HG02763 (cell line): ENCODE data around the gene PARN.
"Not testable (repeated sequence)": the region's sequence is repeated elsewhere in the genome, so short reads cannot be mapped to it uniquely, and the experiment has no call there.

Experiments used
- ATAC-seq: cut with Tn5 transposase; IDR thresholded peaks from one replicate; pipeline ENCODE4 v1.9.1; 2021; ENCODE audit warnings: mild to moderate bottlenecking, moderate library complexity; ENCODE audit not compliant: unreplicated experiment

PARN gene

GRCh38 chr16:14576069-14576468 is 54.0 kb downstream of the PARN start:
- no peak for ATAC-seq

GRCh38 chr16:14574698-14575415 is 55.2 kb downstream of the PARN start:
- ATAC-seq, result not testable (repeated sequence)

GRCh38 chr16:14572535-14572934 is 57.5 kb downstream of the PARN start:
- ATAC-seq, result no peak

- no peak for ATAC-seq
These were observed 60.8 kb downstream of the PARN start for GRCh38 chr16:14569213-14569612.

- ATAC-seq, result no peak
These were observed 63.5 kb downstream of the PARN start for GRCh38 chr16:14566599-14566998.

GRCh38 chr16:14565688-14566025 is 64.4 kb downstream of the PARN start:
- no peak for ATAC-seq

- no peak for ATAC-seq
These were observed 65.0 kb downstream of the PARN start for GRCh38 chr16:14564861-14565687.

GRCh38 chr16:14564323-14564722 is 65.7 kb downstream of the PARN start:
- no peak for ATAC-seq

- no peak for ATAC-seq
These were observed 67.2 kb downstream of the PARN start for GRCh38 chr16:14562691-14563491.

GRCh38 chr16:14560523-14560922 is 69.5 kb downstream of the PARN start:
- no peak for ATAC-seq

- no peak for ATAC-seq
These were observed 70.2 kb downstream of the PARN start for GRCh38 chr16:14559809-14560241.

- ATAC-seq, result no peak
These were observed 76.6 kb downstream of the PARN start for GRCh38 chr16:14553447-14553846.

- ATAC-seq, result no peak
These were observed 80.3 kb downstream of the PARN start for GRCh38 chr16:14549789-14550153.

GRCh38 chr16:14548933-14549788 is 80.9 kb downstream of the PARN start:
- ATAC-seq, result no peak

- ATAC-seq, result no peak
These were observed 84.6 kb downstream of the PARN start for GRCh38 chr16:14545346-14545884.

- ATAC-seq, result not testable (repeated sequence)
These were observed 85.2 kb downstream of the PARN start for GRCh38 chr16:14544846-14545245.

- ATAC-seq, result no peak
These were observed 90.4 kb downstream of the PARN start for GRCh38 chr16:14539631-14540030.

GRCh38 chr16:14539156-14539555 is 90.9 kb downstream of the PARN start:
- ATAC-seq, result no peak

- ATAC-seq, result no peak
These were observed 91.5 kb downstream of the PARN start for GRCh38 chr16:14538604-14539003.

GRCh38 chr16:14531613-14532012 is 98.4 kb downstream of the PARN start:
- ATAC-seq, result no peak
